Lower leg skin (tissue), 4 donors: Measurements from ENCODE around the gene KBTBD4. TPM values are rescaled to one million over a fixed set of nuclear protein-coding genes. Genes with fewer than 3 reads are reported as not detected.

Experiments used
- DNase-seq, 2 donors: peaks; one replicate each; pipeline ENCODE4 v3.0.0-alpha.2; 2019; ENCODE audit warnings: low spot score in 2 of 2
- H3K4me3 ChIP-seq: fragments of 200-600 bp; sonication (generic); 2 replicates; pipeline ENCODE4 v1.5.1; 2017; ENCODE audit warnings: mild to moderate bottlenecking, low read depth; ENCODE audit not compliant: poor library complexity, severe bottlenecking
- POLR2A ChIP-seq, 2 donors: fragments of 450-650 bp; IDR thresholded peaks; one replicate each; pipeline ENCODE4 v1.6.1; 2016 to 2017; ENCODE audit warnings: antibody characterized with exemption in 2 of 2, mild to moderate bottlenecking in 1 of 2, moderate library complexity in 1 of 2
- WGBS, 2 donors: methylation state at CpG; one replicate each; pipeline ENCODE4 v1.1.5; 2018; 5-methylcytosine and 5-hydroxymethylcytosine counted together
- intact Hi-C: fragments of 100-400 bp; cut with DNase I; formaldehyde crosslinking; loops from one replicate; pipeline ENCODE4 v1.15.0; 2023; ENCODE audit warnings: low total_unique reads
- total RNA-seq, 4 donors: library from RNA; depleted of rRNA; stranded (reverse); fragments of >200 nt; gene quantifications; one replicate each; pipeline ENCODE4 v1.1.0, GENCODE V29; 2016
- TF ChIP-seq, protein P1 (sequence below), 3 donors: fragments of 450-650 bp; IDR thresholded peaks; one replicate each; pipeline ENCODE4 v1.5.1; 2016; ENCODE audit warnings: antibody characterized with exemption in 3 of 3, mild to moderate bottlenecking in 3 of 3, moderate library complexity in 2 of 3

Gene KBTBD4
- total RNA-seq, 4 donors from 2014 or later, result 19.4 to 28.6 (median 24.9) TPM

DNA sequence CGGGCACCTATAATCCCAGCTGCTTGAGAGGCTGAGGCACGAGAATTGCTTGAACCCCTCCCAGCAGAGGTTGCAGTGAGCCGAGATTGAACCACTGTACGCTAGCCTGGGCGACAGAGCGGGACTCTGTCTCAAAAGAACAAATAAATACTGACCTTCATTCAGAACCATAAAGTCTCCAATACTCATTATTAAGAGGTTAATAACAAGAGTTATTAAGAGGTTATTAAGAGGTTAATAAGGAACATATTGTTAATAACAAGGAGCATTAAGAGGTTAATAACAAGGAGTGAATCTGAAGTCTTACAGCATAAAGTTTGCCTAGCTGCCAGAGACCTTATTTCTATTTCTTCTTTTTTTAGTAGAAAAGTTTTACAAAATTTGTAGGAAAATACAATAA, 33.5 kb downstream of the KBTBD4 start:
- TF ChIP-seq, protein P1, sequence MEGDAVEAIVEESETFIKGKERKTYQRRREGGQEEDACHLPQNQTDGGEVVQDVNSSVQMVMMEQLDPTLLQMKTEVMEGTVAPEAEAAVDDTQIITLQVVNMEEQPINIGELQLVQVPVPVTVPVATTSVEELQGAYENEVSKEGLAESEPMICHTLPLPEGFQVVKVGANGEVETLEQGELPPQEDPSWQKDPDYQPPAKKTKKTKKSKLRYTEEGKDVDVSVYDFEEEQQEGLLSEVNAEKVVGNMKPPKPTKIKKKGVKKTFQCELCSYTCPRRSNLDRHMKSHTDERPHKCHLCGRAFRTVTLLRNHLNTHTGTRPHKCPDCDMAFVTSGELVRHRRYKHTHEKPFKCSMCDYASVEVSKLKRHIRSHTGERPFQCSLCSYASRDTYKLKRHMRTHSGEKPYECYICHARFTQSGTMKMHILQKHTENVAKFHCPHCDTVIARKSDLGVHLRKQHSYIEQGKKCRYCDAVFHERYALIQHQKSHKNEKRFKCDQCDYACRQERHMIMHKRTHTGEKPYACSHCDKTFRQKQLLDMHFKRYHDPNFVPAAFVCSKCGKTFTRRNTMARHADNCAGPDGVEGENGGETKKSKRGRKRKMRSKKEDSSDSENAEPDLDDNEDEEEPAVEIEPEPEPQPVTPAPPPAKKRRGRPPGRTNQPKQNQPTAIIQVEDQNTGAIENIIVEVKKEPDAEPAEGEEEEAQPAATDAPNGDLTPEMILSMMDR (IDR thresholded peaks at IDR 0.05), result no peak
- no peak for TF ChIP-seq POLR2A (IDR thresholded peaks at IDR 0.05)
- no peak for DNase-seq
- WGBS, 2 donors, result 95 to 97% methylated on average over 6 of the region's 6 CpGs
- no peak overlapping the region for H3K4me3 ChIP-seq
- intact Hi-C loops, result no loop called here

DNA sequence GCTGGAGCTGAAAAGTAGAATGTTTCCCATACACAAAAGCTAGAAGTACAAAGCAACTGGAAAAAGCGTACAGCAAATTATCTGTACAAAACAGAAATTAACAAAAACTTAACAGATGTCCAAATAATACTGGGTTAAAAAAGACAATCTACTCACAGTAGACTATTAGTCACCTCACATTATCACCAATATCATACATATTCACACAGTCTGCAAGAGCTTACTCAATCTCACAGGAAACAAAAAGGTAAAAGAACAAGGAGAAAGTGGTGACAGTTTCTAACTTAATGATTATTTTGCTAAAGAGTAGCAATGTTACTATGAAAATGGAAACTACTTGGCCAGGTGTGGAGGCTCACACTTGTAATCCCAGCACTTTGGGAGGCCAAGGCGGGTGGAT, 37.7 kb downstream of the KBTBD4 start:
- TF ChIP-seq, protein P1 (IDR thresholded peaks at IDR 0.05), result no peak
- TF ChIP-seq POLR2A (IDR thresholded peaks at IDR 0.05), result no peak

DNA sequence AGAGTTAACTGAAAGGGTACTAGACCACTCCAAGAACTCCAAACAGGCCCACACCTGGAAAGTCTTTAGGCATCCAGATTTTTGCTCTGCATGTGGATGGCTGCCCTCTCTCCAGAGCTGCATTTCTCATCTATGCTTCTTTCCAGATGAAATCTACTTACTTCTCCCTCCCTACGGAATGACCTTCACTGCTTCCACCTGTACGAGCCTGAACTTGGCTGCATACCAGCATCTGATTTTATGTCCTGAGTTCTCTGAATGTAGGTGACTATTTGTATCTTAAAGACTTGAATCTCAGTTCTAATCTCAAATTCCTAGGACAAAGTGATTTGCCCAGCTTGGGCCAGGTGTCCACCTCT, 39.1 kb downstream of the KBTBD4 start:
- TF ChIP-seq, protein P1 (IDR thresholded peaks at IDR 0.05), result no peak
- TF ChIP-seq POLR2A (IDR thresholded peaks at IDR 0.05), result no peak
- intact Hi-C loops, result no loop called here
- WGBS, 2 donors, result 41 to 43% methylated on average over 2 of the region's 2 CpGs
- DNase-seq, result no peak
- no peak overlapping the region for H3K4me3 ChIP-seq

More for the DNA sequence above, 37.7 kb downstream of the KBTBD4 start:
- intact Hi-C loops, result no loop called here
- WGBS, 2 donors, result 84 to 95% methylated on average over 2 of the region's 2 CpGs
- H3K4me3 ChIP-seq, result no peak overlapping the region
- DNase-seq, result no peak

DNA sequence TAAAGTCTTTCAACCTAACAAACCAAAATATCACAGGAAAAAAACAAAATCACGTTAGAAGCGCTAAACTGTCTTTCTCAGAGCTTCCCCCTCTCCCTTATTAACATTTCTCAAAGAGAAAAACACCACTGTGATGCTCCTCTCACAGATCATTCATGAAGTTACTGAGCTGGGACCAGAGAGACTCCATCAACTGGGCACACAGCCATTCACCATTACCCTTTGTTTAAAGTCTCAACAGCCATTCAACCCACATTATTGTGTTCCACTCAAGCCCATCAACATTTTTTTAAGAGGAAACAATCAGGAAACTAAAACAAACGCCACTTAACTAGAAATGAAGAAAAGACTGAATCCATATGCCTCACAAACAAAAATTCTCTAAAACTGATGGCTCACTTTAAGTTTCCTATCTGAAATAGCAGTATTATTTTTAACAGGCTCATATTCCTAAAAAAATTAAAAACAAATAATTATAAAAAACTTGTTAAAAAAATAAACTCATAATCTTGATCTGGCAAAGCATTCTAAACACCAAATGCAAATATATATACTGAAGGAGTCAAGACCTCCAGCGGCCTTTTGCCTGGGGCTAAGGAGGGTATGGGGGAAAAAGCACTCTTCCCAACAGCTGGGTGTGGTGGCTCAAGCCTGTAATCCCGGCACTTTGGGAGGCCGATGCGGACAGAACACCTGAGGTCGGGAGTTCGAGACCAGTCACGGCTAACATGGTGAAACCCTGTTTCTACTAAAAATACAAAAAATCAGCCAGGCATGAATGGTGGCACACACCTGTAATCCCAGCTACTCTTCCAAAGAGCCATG, 39.8 kb downstream of the KBTBD4 start:
- 72% methylated on average over 10 of the region's 10 CpGs for WGBS, 2 donors
- intact Hi-C loops, result no loop called here
- H3K4me3 ChIP-seq, result no peak overlapping the region
- TF ChIP-seq, protein P1 (IDR thresholded peaks at IDR 0.05), result no peak
- no peak for TF ChIP-seq POLR2A (IDR thresholded peaks at IDR 0.05)
- no peak for DNase-seq

DNA sequence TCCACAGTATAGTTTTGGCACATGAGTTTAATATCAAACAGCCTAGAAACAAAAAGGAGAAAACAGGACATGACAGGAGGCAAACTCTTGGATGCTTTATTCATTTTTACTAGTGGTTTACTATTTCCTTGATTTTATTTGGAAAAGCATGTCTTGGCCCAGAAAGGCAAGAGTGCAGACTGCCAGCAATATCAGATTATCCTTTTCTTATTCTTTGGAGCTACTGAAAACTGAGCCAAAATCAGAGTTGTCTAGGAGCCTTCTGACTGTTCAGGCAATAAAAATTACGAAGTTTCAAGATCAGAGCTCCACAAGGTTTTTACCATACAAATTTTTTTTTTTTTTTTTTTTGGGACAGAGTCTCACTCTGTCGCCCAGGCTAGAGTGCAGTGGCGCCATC, 41.9 kb downstream of the KBTBD4 start:
- WGBS, 2 donors, result 62 to 66% methylated on average over 3 of the region's 3 CpGs
- no peak for TF ChIP-seq POLR2A (IDR thresholded peaks at IDR 0.05)
- TF ChIP-seq, protein P1 (IDR thresholded peaks at IDR 0.05), result no peak
- no peak for DNase-seq
- no peak overlapping the region for H3K4me3 ChIP-seq
- intact Hi-C loops, result no loop called here
